Panc1 (cell line): ENCODE data around the gene LHB. TPM values are rescaled to one million over a fixed set of nuclear protein-coding genes. Genes with fewer than 3 reads are reported as not detected.
"Not testable (repeated sequence)": the region's sequence is repeated elsewhere in the genome, so short reads cannot be mapped to it uniquely, and the experiment has no call there.

Experiments
- ATAC-seq: fragments of 200-7000 bp; cut with Tn5 transposase; 2 replicates; pipeline ENCODE4 v1.9.1; 2020; ENCODE audit warnings: mild to moderate bottlenecking, moderate library complexity
- BruUV-seq: library from RNA; stranded (reverse); fragments of 400-500 nt; replicated peaks from 2 replicates; lab custom pipeline; 2021; lab: Mats Ljungman, UMichigan
- CTCF ChIA-PET: fragments of 300-600 bp; sonication (Branson Sonifier 250); formaldehyde crosslinking; loops from one replicate; lab custom pipeline; 2022; ENCODE audit warnings: antibody characterized with exemption; lab: Charles Lee
- POLR2A ChIA-PET: fragments of 300-600 bp; sonication (Branson Sonifier 250); formaldehyde crosslinking; loops from one replicate; lab custom pipeline; 2022; ENCODE audit warnings: antibody characterized with exemption; lab: Charles Lee
- DNase-seq: peaks from one replicate; pipeline ENCODE4 v3.0.0-alpha.2; 2010; ENCODE audit warnings: low read depth, low spot score
- H3K27ac ChIP-seq: 2 replicates; pipeline ENCODE4 v1.5.1; 2011; ENCODE audit warnings: mild to moderate bottlenecking, low read length, inconsistent platforms
- H3K27me3 ChIP-seq: fragments of 200-500 bp; sonication (Bioruptor generic); 2 replicates; pipeline ENCODE4 v1.6.0; 2014; ENCODE audit warnings: low read length, inconsistent platforms; ENCODE audit not compliant: control insufficient read depth, insufficient read depth
- H3K36me3 ChIP-seq: fragments of 200-500 bp; sonication (Bioruptor generic); 2 replicates; pipeline ENCODE4 v1.5.1; 2014; ENCODE audit warnings: inconsistent platforms, mild to moderate bottlenecking, low read length, moderate library complexity; ENCODE audit not compliant: control insufficient read depth, insufficient read depth
- H3K4me1 ChIP-seq: 2 replicates; pipeline ENCODE4 v1.5.1; 2011; ENCODE audit warnings: inconsistent platforms, mild to moderate bottlenecking, low read length, moderate library complexity; ENCODE audit not compliant: control insufficient read depth, insufficient read depth
- H3K4me3 ChIP-seq, 2 experiments: 2 replicates each; pipeline ENCODE4 v1.5.1; 2011 to 2012; ENCODE audit warnings: low read depth in 2 of 2, low read length in 2 of 2, mild to moderate bottlenecking in 2 of 2, inconsistent platforms in 1 of 2, moderate library complexity in 1 of 2
- H3K9me3 ChIP-seq: fragments of 200-500 bp; sonication (Bioruptor generic); 2 replicates; pipeline ENCODE4 v1.5.1; 2014; ENCODE audit warnings: low read depth, mild to moderate bottlenecking, inconsistent platforms, low read length, moderate library complexity; ENCODE audit not compliant: control insufficient read depth, insufficient read depth
- REST ChIP-seq, 2 experiments: IDR thresholded peaks; 2 replicates each; pipeline ENCODE4 v1.6.1; 2011 to 2012; ENCODE audit warnings: low read depth in 2 of 2, control low read depth in 1 of 2, low read length in 1 of 2, mild to moderate bottlenecking in 1 of 2, moderate library complexity in 1 of 2; ENCODE audit not compliant: insufficient read depth in 1 of 2
- TCF7L2 ChIP-seq: IDR thresholded peaks from 2 replicates; pipeline ENCODE4 v1.6.1; 2011; ENCODE audit warnings: mild to moderate bottlenecking, low read depth, low read length, inconsistent platforms
- in situ Hi-C: cut with HindIII; loops from 2 replicates; pipeline ENCODE4 v1.10.0; 2016; ENCODE audit warnings: low sequenced_read_pairs, low pct_unique_long_range_greater_than_20kb
- intact Hi-C: fragments of 100-400 bp; cut with micrococcal nuclease; formaldehyde crosslinking; loops from one replicate; pipeline ENCODE4 v1.10.0; 2022; ENCODE audit not compliant: unreplicated experiment
- total RNA-seq: library from RNA; stranded (reverse); gene quantifications from one replicate; pipeline ENCODE4 v1.2.1, GENCODE V29; 2021; ENCODE audit not compliant: unreplicated experiment
- TF ChIP-seq, protein P1 (sequence below): fragments of 450-650 bp; IDR thresholded peaks from 2 replicates; pipeline ENCODE4 v1.5.1; 2017; ENCODE audit warnings: mild to moderate bottlenecking

Gene LHB
- total RNA-seq, 1 experiment from 2014 or later: 0.39 TPM

DNA sequence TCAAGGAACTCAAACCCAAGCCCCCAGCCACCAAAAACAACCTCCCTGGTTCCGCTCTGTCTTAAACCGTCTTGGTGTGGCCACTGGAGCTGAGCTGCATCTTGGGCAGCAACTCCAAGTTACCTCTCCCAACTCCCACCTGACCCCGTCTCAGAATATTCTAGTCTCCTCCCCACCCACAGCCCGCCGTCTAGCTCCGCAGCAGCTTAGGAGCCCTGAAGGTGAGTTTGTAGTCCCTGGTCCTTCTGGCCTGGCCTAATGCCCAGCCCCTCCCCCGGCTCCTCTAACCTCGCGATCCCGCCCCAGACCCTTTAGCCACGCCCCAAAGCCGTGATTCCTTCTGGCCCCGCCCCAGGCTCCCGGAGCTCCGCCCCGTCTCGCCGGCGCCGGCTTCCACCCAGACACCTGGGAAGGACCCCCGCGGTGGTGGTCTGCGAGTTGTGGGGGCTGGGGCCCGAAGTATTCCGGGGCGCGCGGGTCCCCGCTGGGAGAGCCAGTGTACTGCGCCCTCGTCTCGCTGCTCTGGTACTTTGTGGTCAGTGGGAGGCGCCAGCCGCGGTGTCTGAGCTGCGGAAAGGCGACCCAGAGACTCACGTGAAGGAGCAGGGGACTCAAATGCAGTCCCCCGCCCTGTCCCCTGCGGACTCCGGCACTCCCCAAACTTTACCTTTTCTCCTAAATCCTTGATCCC lies 2.5 kb upstream of the LHB start:
- TF ChIP-seq, protein P1, sequence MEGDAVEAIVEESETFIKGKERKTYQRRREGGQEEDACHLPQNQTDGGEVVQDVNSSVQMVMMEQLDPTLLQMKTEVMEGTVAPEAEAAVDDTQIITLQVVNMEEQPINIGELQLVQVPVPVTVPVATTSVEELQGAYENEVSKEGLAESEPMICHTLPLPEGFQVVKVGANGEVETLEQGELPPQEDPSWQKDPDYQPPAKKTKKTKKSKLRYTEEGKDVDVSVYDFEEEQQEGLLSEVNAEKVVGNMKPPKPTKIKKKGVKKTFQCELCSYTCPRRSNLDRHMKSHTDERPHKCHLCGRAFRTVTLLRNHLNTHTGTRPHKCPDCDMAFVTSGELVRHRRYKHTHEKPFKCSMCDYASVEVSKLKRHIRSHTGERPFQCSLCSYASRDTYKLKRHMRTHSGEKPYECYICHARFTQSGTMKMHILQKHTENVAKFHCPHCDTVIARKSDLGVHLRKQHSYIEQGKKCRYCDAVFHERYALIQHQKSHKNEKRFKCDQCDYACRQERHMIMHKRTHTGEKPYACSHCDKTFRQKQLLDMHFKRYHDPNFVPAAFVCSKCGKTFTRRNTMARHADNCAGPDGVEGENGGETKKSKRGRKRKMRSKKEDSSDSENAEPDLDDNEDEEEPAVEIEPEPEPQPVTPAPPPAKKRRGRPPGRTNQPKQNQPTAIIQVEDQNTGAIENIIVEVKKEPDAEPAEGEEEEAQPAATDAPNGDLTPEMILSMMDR: no peak
- TF ChIP-seq REST (IDR thresholded peaks at IDR 0.05; ENCODE audit: insufficient read depth in 1 of 2, low read depth in 2 of 2, low read length in 1 of 2) (no peak), TCF7L2 (no peak)
- DNase-seq (no peak), ATAC-seq (peak; percentile 74)
- BruUV-seq: no TSS peak
- no peaks in the 10 kb centered on the region for H3K9me3 ChIP-seq
- POLR2A ChIA-PET: interaction anchor here (0.6 to 0.7 kb wide), 3 partner anchors 37 to 999 kb away, joined by 4 to 13 read pairs (median 5); no protein-coding TSS in a partner anchor
- H3K27me3 ChIP-seq: no peaks in the 10 kb centered on the region
- CTCF ChIA-PET: no interaction called here
- no peaks in the 10 kb centered on the region for H3K36me3 ChIP-seq
- H3K4me3 ChIP-seq: peak overlapping the region; percentile 43 to 51
- peak overlapping the region; percentile 72 for H3K27ac ChIP-seq
- H3K4me1 ChIP-seq: no peaks in the 10 kb centered on the region; the same call in 1 of the 2 replicates
- intact Hi-C loops: no loop called here
- in situ Hi-C loops: no loop called here

DNA sequence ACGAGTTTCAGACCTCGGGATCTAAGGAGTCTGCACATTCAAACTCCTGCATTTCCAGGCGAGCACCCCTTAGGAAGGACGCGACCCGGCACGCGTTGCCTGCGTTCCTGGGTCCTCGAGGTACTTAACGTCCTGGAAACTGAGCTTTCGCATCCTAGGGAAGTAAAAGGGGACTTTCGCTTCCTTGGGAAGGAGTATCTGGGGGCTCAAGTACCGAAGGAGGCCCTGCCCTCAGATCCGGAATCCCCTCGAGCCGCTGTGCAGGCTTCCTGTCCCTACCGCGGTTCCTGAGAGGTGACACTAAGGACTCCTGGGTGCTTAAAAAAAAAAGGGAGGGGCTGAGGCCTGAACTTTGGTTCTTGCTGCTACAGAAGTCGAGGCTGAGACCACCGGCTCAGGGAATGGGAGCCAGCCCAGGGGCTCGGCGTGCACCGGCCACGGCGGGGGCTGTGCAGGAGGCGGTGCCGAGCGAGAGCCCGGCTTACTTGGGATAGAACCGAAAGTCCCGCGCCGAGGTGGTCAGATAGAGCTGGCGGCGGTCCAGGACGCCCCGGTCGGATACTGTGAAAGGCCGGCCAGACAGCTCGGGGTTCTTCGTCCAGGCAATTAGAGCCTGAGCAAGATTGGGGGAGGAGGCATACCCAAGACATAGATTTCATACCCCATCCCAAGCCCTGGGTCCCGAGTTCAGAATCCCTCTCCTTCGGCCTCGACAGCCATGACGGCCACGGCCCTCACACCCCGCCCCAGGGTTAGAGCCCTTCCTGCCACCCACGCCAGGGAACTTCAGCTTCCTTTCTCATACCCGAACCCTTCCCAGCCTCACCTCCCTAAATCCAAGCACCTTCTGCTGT lies 1.7 kb upstream of the LHB start:
- Histone ChIP-seq H3K4me3 (peak overlapping the region; percentile 43 to 51), H3K27ac (peak overlapping the region; percentile 72)
- BruUV-seq, H3K36me3 ChIP-seq, H3K9me3 ChIP-seq, H3K27me3 ChIP-seq, intact Hi-C loops, DNase-seq, in situ Hi-C loops, H3K4me1 ChIP-seq: not testable (repeated sequence)
- ChIA-PET CTCF (interaction anchor here (0.7 kb wide), 2 partner anchors 40 to 190 kb away, joined by 3 to 4 read pairs; no protein-coding TSS in a partner anchor), POLR2A (interaction anchor here (0.6 kb wide), 1 partner anchor 38 kb away, joined by 4 read pairs; no protein-coding TSS in a partner anchor)
- peak; percentile 8 for ATAC-seq
